Central memory CD4-positive, alpha-beta T cell (primary cell): ENCODE measurements around the gene TRPM2.
"Not testable (repeated sequence)": the region's sequence is repeated elsewhere in the genome, so short reads cannot be mapped to it uniquely, and the experiment has no call there.

Experiments used
- DNase-seq: peaks from one replicate; pipeline ENCODE4 v3.0.0; 2022

Gene TRPM2

GRCh38 chr21:44377201-44377921 is 23.9 kb downstream of the TRPM2 start:
- DNase-seq, result no peak

GRCh38 chr21:44377922-44378645 is 24.7 kb downstream of the TRPM2 start:
- DNase-seq, result no peak

GRCh38 chr21:44378646-44379514 is 25.5 kb downstream of the TRPM2 start:
- no peak for DNase-seq

- DNase-seq, result no peak
Observed at GRCh38 chr21:44379515-44379848, 26.1 kb downstream of the TRPM2 start.

GRCh38 chr21:44379991-44380865 is 26.8 kb downstream of the TRPM2 start:
- no peak for DNase-seq

- no peak for DNase-seq
Observed at GRCh38 chr21:44380876-44381275, 27.5 kb downstream of the TRPM2 start.

GRCh38 chr21:44381874-44382273 is 28.5 kb downstream of the TRPM2 start:
- DNase-seq, result no peak

GRCh38 chr21:44382536-44382935 is 29.1 kb downstream of the TRPM2 start:
- no peak for DNase-seq

GRCh38 chr21:44383216-44383615 is 29.8 kb downstream of the TRPM2 start:
- no peak for DNase-seq

- DNase-seq, result no peak
Observed at GRCh38 chr21:44384968-44385367, 31.5 kb downstream of the TRPM2 start.

- no peak for DNase-seq
Observed at GRCh38 chr21:44389335-44389734, 35.9 kb downstream of the TRPM2 start.

GRCh38 chr21:44390886-44391285 is 37.5 kb downstream of the TRPM2 start:
- no peak for DNase-seq

- no peak for DNase-seq
Observed at GRCh38 chr21:44391345-44392091, 38.1 kb downstream of the TRPM2 start.

GRCh38 chr21:44392185-44392584 is 38.8 kb downstream of the TRPM2 start:
- DNase-seq, result no peak

GRCh38 chr21:44392916-44393315 is 39.5 kb downstream of the TRPM2 start:
- no peak for DNase-seq

- no peak for DNase-seq
Observed at GRCh38 chr21:44394733-44395132, 41.3 kb downstream of the TRPM2 start.

- no peak for DNase-seq
Observed at GRCh38 chr21:44395260-44395659, 41.8 kb downstream of the TRPM2 start.

- not testable (repeated sequence) for DNase-seq
Observed at GRCh38 chr21:44396803-44397202, 43.4 kb downstream of the TRPM2 start.

GRCh38 chr21:44397431-44398031 is 44.1 kb downstream of the TRPM2 start:
- DNase-seq, result no peak

- no peak for DNase-seq
Observed at GRCh38 chr21:44398499-44398898, 45.1 kb downstream of the TRPM2 start.
